ENCODE measurements around the gene CDKAL1. TPM values are rescaled to one million over a fixed set of nuclear protein-coding genes. Genes with fewer than 3 reads are reported as not detected.
A peak's percentile ranks its signal among the peaks of the same experiment; 100 is the strongest.

CDKAL1 gene
- total and polyA plus RNA-seq, 2 of the 8 experiments (the other 6 are each of a cell fraction or from before 2014, with no cell fraction given) = 8.4 to 24.6 TPM

GRCh38 chr6:20868397-20869096, 334.3 kb downstream of the CDKAL1 start:
- no peaks in the 10 kb centered on the region for H3K9me3 ChIP-seq (ENCODE audit: insufficient read depth in 2 of 2, low read depth in 1 of 2, low read length in 1 of 2)
- ChIA-PET CTCF (ENCODE audit: partially characterized antibody) (interaction anchor here (1.8 kb wide), 1 partner anchor 305 kb away, joined by 8 read pairs; no protein-coding TSS in a partner anchor), POLR2A (ENCODE audit: partially characterized antibody) (interaction anchor here (1.8 kb wide), 1 partner anchor 725 kb away, joined by 6 read pairs; the partner anchor contains the start of gene SOX4)
- no peak overlapping the region for H2BK120ac ChIP-seq (replicated peaks; ENCODE audit: low read depth, low read length)
- no peaks in the 10 kb centered on the region for H3K36me3 ChIP-seq (ENCODE audit: control insufficient read depth in 2 of 4, insufficient read depth in 4 of 4, low read length in 3 of 4)
- WGBS, 2 experiments (ENCODE audit: extremely low coverage in 1 of 2, insufficient coverage in 1 of 2, insufficient read length in 1 of 2, insufficient replicate concordance in 2 of 2, low coverage in 1 of 2, low lambda C conversion rate in 2 of 2, missing lambda C conversion rate in 1 of 2) = 30% methylated on average over 9 of the region's 9 CpGs; no CpG with 5 or more reads in 1 of the 2 experiments
- H2BK15ac ChIP-seq (ENCODE audit: low read length) = no peak overlapping the region
- no peak overlapping the region for H3K23ac ChIP-seq (ENCODE audit: insufficient read length)
- H3K18ac ChIP-seq (ENCODE audit: extremely low read depth, low read length) = no peak overlapping the region
- peaks cover 7 to 24% (median 14%) of the 10 kb centered on the region in 4 experiments for H3K4me1 ChIP-seq (replicated peaks in 1 of 4; ENCODE audit: control insufficient read depth in 3 of 4, insufficient read depth in 4 of 4, low read length in 3 of 4)
- no peak overlapping the region for H3K14ac ChIP-seq (ENCODE audit: insufficient read length)
- FAIRE-seq (peak; percentile 81), DNase-seq (ENCODE audit: low read depth in 1 of 2, low spot score in 2 of 2) (no peak)
- H4K20me1 ChIP-seq (replicated peaks in 1 of 2; ENCODE audit: control insufficient read depth in 1 of 2, insufficient read depth in 2 of 2, low read length in 2 of 2) = no peaks in the 10 kb centered on the region
- H3K9ac ChIP-seq (replicated peaks in 1 of 4; ENCODE audit: extremely low read depth in 1 of 4, low read depth in 3 of 4, low read length in 3 of 4) = no peak overlapping the region
- H3K4me2 ChIP-seq (ENCODE audit: insufficient read depth in 1 of 2, low read depth in 2 of 2, low read length in 2 of 2) = peak overlapping the region; percentile 28 to 44; a peak in 2 of 4 replicates
- H3K4me3 ChIP-seq (ENCODE audit: extremely low read depth in 1 of 4, insufficient read depth in 2 of 4, low read depth in 3 of 4, low read length in 4 of 4) = peak overlapping the region in 1 of 4 experiments; percentile 9; a peak in 1 of 8 replicates
- no peak overlapping the region; the same call in 1 of the 2 replicates for H2BK20ac ChIP-seq (ENCODE audit: low read length)
- H2AFZ ChIP-seq (ENCODE audit: low read length) = no peak overlapping the region
- no peak overlapping the region for H4K8ac ChIP-seq (ENCODE audit: extremely low read depth, insufficient read depth, low read length)
- 0 out of 2 replicates have a peak overlapping the region, but pooled peaks have one; percentile 42 for H2BK12ac ChIP-seq (ENCODE audit: low read depth, low read length)
- H3K23me2 ChIP-seq (ENCODE audit: low read depth, low read length) = no peaks in the 10 kb centered on the region
- no peak overlapping the region; the same call in 1 of the 2 replicates for H3K27ac ChIP-seq (ENCODE audit: low read depth, low read length)
- no peak overlapping the region for H3K56ac ChIP-seq (replicated peaks; ENCODE audit: insufficient read length, low read depth, low read length)
- H2BK5ac ChIP-seq (ENCODE audit: low read depth, low read length) = peak overlapping the region; percentile 53; the same call in 1 of the 2 replicates
- no peak overlapping the region for H4K5ac ChIP-seq (ENCODE audit: insufficient read length, low read depth, low read length)
- no peak overlapping the region for H3K4ac ChIP-seq (replicated peaks; ENCODE audit: insufficient read length, low read depth, low read length)
- no peaks in the 10 kb centered on the region for H3K27me3 ChIP-seq (replicated peaks in 1 of 4; ENCODE audit: control insufficient read depth in 3 of 4, extremely low read depth in 1 of 4, insufficient read depth in 3 of 4, low read length in 3 of 4)
- peak overlapping the region; percentile 22 for H4K91ac ChIP-seq (replicated peaks; ENCODE audit: insufficient read length, low read length)
- no peaks in the 10 kb centered on the region for H3K79me1 ChIP-seq (ENCODE audit: low read depth, low read length)
- no peaks in the 10 kb centered on the region for H3K79me2 ChIP-seq (ENCODE audit: control insufficient read depth in 1 of 2, insufficient read depth in 2 of 2, low read length in 2 of 2)
- 0 out of 2 replicates have a peak overlapping the region, but pooled peaks have one; percentile 18 for H2AK5ac ChIP-seq (ENCODE audit: low read depth, low read length)
- TF ChIP-seq CTCF (IDR thresholded peaks at IDR 0.05; ENCODE audit: control extremely low read depth in 1 of 3, insufficient read depth in 1 of 3, low read depth in 1 of 3, low read length in 3 of 3) (no peak), POU5F1 (IDR thresholded peaks at IDR 0.05; ENCODE audit: low read depth, low read length) (no peak), SP4 (IDR thresholded peaks at IDR 0.05; ENCODE audit: low read length) (no peak), CHD2 (IDR thresholded peaks at IDR 0.05; ENCODE audit: low read length) (no peak), NRF1 (IDR thresholded peaks at IDR 0.05; ENCODE audit: low read depth, low read length) (no peak), KDM5A (IDR thresholded peaks at IDR 0.05; ENCODE audit: low read length) (no peak), SP2 (IDR thresholded peaks at IDR 0.05; ENCODE audit: low read length) (no peak), RBBP5 (IDR thresholded peaks at IDR 0.05; ENCODE audit: borderline replicate concordance, low read depth, low read length) (no peak), JUN (IDR thresholded peaks at IDR 0.05; ENCODE audit: low read depth, low read length) (peak; percentile 63; the same call in 1 of the 2 replicates), POLR2AphosphoS5 (IDR thresholded peaks at IDR 0.05; ENCODE audit: low read depth, low read length) (no peak)

Measured in H1 (cell line).